Measurements from ENCODE around the gene SLC20A1. TPM values are rescaled to one million over a fixed set of nuclear protein-coding genes. Genes with fewer than 3 reads are reported as not detected.
"Not testable (repeated sequence)": the region's sequence is repeated elsewhere in the genome, so short reads cannot be mapped to it uniquely, and the experiment has no call there.

Gene SLC20A1
- total RNA-seq, 1 donor from 2014 or later: 21.6 TPM

DNA sequence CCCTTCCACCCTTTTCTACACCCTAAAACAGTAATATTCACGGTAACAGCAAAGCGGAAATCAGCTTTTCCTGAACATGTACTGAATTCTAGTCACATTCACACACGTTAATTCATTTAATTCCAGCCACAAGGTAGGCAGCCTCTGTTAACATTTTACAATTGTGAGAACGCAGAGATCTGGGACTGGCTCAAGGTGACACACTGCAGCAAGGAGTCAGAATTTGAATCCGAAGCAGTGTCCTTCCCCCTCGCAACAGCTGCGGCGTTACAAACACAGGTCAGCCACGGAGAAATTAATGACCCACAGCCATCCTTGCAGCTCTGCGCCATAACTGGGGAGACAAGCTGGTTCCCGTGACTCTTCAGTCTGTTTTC lies 818 bp upstream of the SLC20A1 start:
- DNase-seq (ENCODE audit: low spot score in 2 of 2) (no peak), FAIRE-seq (no peak)

GRCh38 chr2:112646102-112646719 lies 472 bp downstream of the SLC20A1 start:
- no peak for FAIRE-seq
- no peak for DNase-seq (ENCODE audit: low spot score in 2 of 2)

- FAIRE-seq: no peak
Measured at GRCh38 chr2:112646791-112647689, 1.3 kb downstream of the SLC20A1 start.

DNA sequence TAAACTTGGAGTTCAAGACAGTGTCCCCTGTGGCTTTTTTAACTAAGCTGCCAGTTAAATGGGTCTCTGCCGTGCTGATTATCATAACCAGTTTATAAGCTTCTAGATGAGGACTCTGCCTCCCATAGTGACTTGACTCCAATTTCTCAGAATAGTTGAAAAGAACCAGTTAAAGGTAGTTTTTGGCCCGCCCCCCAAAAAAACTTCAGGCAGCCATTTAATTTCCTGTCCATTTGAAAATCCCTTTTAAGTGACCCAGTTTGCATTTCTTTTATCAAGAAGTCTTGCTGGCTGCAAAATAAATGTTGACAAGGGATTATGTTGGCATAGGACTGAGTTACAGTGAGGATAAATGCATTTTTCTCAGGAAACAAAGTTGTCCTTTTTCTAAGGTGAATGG lies 2.3 kb downstream of the SLC20A1 start:
- FAIRE-seq (no peak), DNase-seq (ENCODE audit: low spot score in 2 of 2) (no peak)

More at GRCh38 chr2:112646791-112647689, 1.3 kb downstream of the SLC20A1 start:
- DNase-seq (ENCODE audit: low spot score in 2 of 2): no peak

DNA sequence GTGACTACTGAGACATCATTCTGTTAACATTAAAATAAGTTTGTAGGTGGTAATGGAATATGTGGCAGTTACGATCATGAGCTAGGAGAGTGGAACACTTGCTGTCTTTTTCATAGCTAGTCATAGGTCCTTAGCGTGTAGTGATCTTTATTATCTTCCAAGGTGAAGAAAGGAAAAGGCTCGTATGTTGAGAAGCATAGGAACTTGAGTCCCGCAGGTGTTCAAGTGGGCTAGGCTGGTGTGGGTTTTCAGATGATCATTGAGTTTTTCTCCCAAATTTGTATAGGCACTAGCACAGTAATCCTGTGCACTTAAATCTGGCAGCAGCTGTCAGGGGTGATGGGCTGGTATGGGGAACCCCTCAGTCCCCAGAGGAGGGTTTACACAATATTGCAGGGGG lies 10.9 kb downstream of the SLC20A1 start:
- no peak for FAIRE-seq
- no peak for DNase-seq (ENCODE audit: low spot score in 2 of 2)

DNA sequence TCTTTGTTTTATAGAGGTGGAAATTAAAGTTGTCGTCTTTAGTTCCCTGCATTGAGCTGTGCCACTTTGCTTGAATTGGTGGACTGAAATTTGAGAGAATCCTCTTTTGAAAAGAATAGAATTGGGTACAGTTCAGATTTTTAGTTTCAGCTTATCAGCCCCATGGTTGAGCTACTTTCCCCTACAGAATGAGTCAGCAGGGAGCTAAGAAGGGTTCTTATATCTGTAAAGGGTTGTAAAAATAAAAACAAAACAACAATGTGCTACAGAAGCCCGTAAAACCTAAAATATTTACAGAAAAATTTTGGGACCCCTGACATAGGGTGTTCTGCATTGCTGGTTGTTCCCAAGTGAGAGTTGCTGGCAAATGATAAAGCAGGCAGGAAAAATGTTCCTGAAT lies 12.6 kb downstream of the SLC20A1 start:
- no peak for DNase-seq (ENCODE audit: low spot score in 2 of 2)

GRCh38 chr2:112658839-112659667 lies 13.3 kb downstream of the SLC20A1 start:
- FAIRE-seq (no peak), DNase-seq (ENCODE audit: low spot score in 2 of 2) (no peak)

More for the DNA sequence above, 12.6 kb downstream of the SLC20A1 start:
- no peak for FAIRE-seq

DNA sequence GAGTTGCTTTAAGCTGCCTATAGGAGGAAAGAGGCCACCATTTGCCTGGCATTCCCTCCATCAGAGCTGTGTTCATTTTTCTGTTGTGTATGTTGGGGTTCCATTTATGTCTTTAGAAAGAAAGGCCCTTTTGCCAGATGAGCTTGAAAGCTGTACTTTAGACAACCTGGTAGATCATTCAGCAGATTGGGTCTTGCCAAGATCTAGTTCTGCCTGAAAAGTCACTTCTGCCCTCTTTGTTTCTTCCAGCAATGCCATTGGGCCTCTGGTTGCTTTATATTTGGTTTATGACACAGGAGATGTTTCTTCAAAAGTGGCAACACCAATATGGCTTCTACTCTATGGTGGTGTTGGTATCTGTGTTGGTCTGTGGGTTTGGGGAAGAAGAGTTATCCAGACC lies 14.4 kb downstream of the SLC20A1 start:
- DNase-seq (ENCODE audit: low spot score in 2 of 2) (no peak), FAIRE-seq (no peak)

DNA sequence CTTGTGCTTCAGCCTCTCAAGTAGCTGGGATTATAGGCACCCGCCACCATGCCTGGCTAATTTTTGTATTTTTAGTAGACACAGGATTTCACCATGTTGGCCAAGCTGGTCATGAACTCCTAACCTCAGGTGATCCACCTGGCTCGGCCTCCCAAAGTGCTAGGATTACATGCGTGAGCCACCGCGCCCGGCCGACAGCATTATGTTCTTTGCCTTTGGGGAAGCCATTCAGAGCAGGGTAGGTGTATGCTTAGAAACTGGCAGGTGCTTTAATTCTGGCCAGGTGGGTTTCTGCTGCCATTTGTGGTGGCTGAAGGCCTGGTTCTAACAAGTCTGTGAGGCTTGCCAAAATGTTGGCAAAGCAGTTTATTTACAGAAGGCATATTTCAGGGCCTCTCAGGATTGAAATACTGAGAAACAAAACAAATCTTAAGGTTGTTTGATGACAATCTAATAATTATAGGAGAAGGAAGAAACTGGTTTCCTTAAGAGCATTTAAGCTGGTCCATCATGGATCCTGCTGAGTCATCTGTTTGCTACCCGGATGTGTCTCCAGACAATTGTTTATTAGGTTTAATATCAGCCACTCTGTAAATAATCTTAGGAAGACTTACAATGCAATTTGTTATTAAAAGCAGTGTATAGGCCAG lies 16.0 kb downstream of the SLC20A1 start:
- DNase-seq (ENCODE audit: low spot score in 2 of 2) (no peak), FAIRE-seq (no peak)

GRCh38 chr2:112662704-112663103 lies 17.0 kb downstream of the SLC20A1 start:
- no peak for DNase-seq (ENCODE audit: low spot score in 2 of 2)
- no peak for FAIRE-seq

- FAIRE-seq (no peak), DNase-seq (ENCODE audit: low spot score in 2 of 2) (no peak)
Measured at GRCh38 chr2:112664689-112665088, 18.9 kb downstream of the SLC20A1 start.

GRCh38 chr2:112665113-112665780 lies 19.5 kb downstream of the SLC20A1 start:
- DNase-seq (ENCODE audit: low spot score in 2 of 2) (no peak), FAIRE-seq (no peak)

- FAIRE-seq (no peak), DNase-seq (ENCODE audit: low spot score in 2 of 2) (no peak)
Measured at GRCh38 chr2:112666761-112667122, 21.0 kb downstream of the SLC20A1 start.

GRCh38 chr2:112667540-112667939 lies 21.8 kb downstream of the SLC20A1 start:
- FAIRE-seq; DNase-seq (ENCODE audit: low spot score in 2 of 2): not testable (repeated sequence)

- DNase-seq (ENCODE audit: low spot score in 2 of 2) (no peak), FAIRE-seq (no peak)
Measured at GRCh38 chr2:112669667-112670066, 23.9 kb downstream of the SLC20A1 start.

- no peak for DNase-seq (ENCODE audit: low spot score in 2 of 2)
- no peak for FAIRE-seq
Measured at GRCh38 chr2:112670252-112671022, 24.7 kb downstream of the SLC20A1 start.

DNA sequence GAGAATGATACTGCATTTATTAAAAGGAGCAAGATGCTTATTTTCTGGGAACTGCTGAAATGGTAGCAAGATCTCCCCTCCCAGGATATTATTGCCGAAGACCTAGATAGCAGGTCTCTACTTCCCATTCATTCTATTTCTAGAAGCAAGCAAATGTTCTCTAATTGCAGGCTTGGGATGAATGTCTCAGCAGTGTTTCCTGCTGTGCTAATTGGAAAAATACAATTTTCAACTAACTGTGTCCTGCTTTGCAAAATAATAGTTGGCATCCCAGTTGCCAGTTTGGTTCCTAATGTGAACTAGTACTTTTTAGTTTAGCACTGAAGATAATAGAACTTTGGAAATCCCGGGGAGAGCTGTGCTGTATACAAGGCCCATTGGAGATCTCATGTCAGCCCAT lies 26.1 kb downstream of the SLC20A1 start:
- no peak for DNase-seq (ENCODE audit: low spot score in 2 of 2)
- FAIRE-seq: no peak

DNA sequence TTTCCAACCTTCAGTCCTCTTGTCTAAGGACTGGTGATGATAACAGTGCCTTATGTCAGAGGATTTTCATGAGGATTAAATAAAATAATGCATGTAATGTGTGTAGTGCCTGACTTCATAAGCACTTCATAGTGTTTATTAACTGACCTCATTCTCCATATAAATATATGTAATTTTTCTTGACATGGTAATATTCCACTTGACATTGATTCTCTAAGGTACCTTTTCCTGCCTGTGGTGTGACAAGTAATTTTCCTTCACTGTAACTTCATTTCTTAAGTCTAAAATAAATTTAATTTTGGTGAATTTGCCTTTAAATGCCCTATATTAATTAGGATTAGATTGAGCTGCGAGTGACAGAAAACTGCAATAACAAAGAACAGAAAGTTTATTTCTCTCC lies 27.3 kb downstream of the SLC20A1 start:
- FAIRE-seq (no peak), DNase-seq (ENCODE audit: low spot score in 2 of 2) (no peak)

- no peak for FAIRE-seq
- no peak for DNase-seq (ENCODE audit: low spot score in 2 of 2)
Measured at GRCh38 chr2:112674229-112674628, 28.5 kb downstream of the SLC20A1 start.
